HG03342 (cell line): ENCODE measurements around the gene KCTD2.

Experiments
- ATAC-seq: cut with Tn5 transposase; IDR thresholded peaks from one replicate; pipeline ENCODE4 v1.9.1; 2021; ENCODE audit warnings: mild to moderate bottlenecking, moderate library complexity; ENCODE audit not compliant: unreplicated experiment

KCTD2 gene

GRCh38 chr17:75075597-75076336 lies 28.7 kb downstream of the KCTD2 start:
- ATAC-seq = no peak

- ATAC-seq = no peak
Measured at GRCh38 chr17:75077072-75077495, 30.1 kb downstream of the KCTD2 start.

- ATAC-seq = no peak
Measured at GRCh38 chr17:75077496-75078283, 30.7 kb downstream of the KCTD2 start.

GRCh38 chr17:75078284-75079022 lies 31.4 kb downstream of the KCTD2 start:
- no peak for ATAC-seq

- no peak for ATAC-seq
Measured at GRCh38 chr17:75079023-75079373, 32.0 kb downstream of the KCTD2 start.

GRCh38 chr17:75081611-75082540 lies 34.9 kb downstream of the KCTD2 start:
- ATAC-seq = no peak

GRCh38 chr17:75082683-75083082 lies 35.7 kb downstream of the KCTD2 start:
- ATAC-seq = no peak

- ATAC-seq = no peak
Measured at GRCh38 chr17:75084039-75084660, 37.1 kb downstream of the KCTD2 start.

GRCh38 chr17:75086496-75087181 lies 39.6 kb downstream of the KCTD2 start:
- no peak for ATAC-seq

- ATAC-seq = no peak
Measured at GRCh38 chr17:75087182-75087557, 40.1 kb downstream of the KCTD2 start.

GRCh38 chr17:75087558-75088453 lies 40.8 kb downstream of the KCTD2 start, which contains the start of gene SLC16A5:
SLC16A5 (plus strand) TSS chr17:75087954; CDS start chr17:75093637, 5,683 bp downstream.
- peak; percentile 59 for ATAC-seq

- peak; percentile 9 for ATAC-seq
Measured at GRCh38 chr17:75088465-75089417, 41.7 kb downstream of the KCTD2 start.

GRCh38 chr17:75090871-75091854 lies 44.1 kb downstream of the KCTD2 start:
- no peak for ATAC-seq

- no peak for ATAC-seq
Measured at GRCh38 chr17:75091855-75092327, 44.9 kb downstream of the KCTD2 start.

GRCh38 chr17:75093548-75094158 lies 46.6 kb downstream of the KCTD2 start:
- ATAC-seq = no peak
